Measurements from ENCODE around the gene TNFAIP8L2. TPM values are rescaled to one million over a fixed set of nuclear protein-coding genes. Genes with fewer than 3 reads are reported as not detected.
"Not testable (repeated sequence)": the region's sequence is repeated elsewhere in the genome, so short reads cannot be mapped to it uniquely, and the experiment has no call there.

Gene TNFAIP8L2
- total and polyA plus RNA-seq, 4 donors, result 3.4 to 31.8 (median 19.0) TPM

DNA sequence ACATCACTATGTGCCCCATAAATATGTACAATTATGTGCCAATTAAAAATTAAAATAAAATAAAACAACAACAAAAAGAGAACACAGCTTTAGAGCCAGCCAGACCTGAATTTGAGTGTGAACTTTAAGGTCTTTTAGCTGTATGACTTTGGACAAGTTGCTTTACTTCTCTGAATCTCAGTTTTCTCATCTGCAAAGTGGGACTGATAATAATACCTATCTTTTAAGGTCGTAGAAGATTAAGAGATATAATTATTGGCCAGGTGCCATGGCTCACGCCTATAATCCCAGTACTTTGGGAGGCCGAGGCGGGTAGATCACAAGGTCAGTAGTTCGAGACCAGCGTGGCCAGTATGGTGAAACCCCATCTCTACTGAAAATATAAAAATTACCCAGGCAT is 36.9 kb downstream of the TNFAIP8L2 start:
- 75 to 81% methylated on average over 6 of the region's 6 CpGs for WGBS, 2 donors
- TF ChIP-seq, protein P1, sequence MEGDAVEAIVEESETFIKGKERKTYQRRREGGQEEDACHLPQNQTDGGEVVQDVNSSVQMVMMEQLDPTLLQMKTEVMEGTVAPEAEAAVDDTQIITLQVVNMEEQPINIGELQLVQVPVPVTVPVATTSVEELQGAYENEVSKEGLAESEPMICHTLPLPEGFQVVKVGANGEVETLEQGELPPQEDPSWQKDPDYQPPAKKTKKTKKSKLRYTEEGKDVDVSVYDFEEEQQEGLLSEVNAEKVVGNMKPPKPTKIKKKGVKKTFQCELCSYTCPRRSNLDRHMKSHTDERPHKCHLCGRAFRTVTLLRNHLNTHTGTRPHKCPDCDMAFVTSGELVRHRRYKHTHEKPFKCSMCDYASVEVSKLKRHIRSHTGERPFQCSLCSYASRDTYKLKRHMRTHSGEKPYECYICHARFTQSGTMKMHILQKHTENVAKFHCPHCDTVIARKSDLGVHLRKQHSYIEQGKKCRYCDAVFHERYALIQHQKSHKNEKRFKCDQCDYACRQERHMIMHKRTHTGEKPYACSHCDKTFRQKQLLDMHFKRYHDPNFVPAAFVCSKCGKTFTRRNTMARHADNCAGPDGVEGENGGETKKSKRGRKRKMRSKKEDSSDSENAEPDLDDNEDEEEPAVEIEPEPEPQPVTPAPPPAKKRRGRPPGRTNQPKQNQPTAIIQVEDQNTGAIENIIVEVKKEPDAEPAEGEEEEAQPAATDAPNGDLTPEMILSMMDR (IDR thresholded peaks at IDR 0.05; ENCODE audit: control extremely low read depth, extremely low read depth), result no peak
- H3K36me3 ChIP-seq (ENCODE audit: control insufficient read depth in 4 of 4, insufficient read depth in 4 of 4, low read length in 4 of 4), result no peaks in the 10 kb centered on the region

DNA sequence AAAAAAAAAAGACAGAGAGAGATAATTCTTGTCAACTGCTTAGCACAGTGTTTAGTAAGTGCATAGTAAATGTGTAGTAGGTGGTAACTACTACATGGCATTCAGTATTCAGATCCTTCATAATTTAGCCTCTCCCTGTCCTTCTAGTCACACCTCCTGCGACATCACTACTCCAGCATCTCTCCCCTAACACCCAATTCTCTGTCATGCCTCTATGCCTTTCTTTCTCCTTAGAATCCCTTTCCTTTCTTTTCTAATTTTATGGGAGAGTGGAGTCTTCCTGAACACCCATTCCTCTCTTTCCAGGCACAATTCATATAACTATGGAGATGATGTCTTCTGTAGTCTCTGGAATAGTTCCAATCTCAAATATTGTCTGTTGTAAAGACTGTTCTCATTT is 37.4 kb downstream of the TNFAIP8L2 start:
- no peak overlapping the region for H3K9ac ChIP-seq (ENCODE audit: insufficient read depth in 1 of 2, low read length in 2 of 2)
- TF ChIP-seq, protein P1 (IDR thresholded peaks at IDR 0.05; ENCODE audit: control extremely low read depth, extremely low read depth), result no peak
- 81 to 89% methylated on average over 1 of the region's 1 CpG for WGBS, 2 donors
- H3K9me3 ChIP-seq (ENCODE audit: control insufficient read depth in 4 of 4, insufficient read depth in 3 of 4, low read length in 3 of 4), result no peaks in the 10 kb centered on the region
- no peak overlapping the region for H3K4me3 ChIP-seq
- H3K36me3 ChIP-seq (ENCODE audit: control insufficient read depth in 4 of 4, insufficient read depth in 4 of 4, low read length in 4 of 4), result peaks cover 0 to 3% (median 0%) of the 10 kb centered on the region in 4 donors
- H3K27ac ChIP-seq (ENCODE audit: low read depth in 1 of 2, low read length in 1 of 2), result no peak overlapping the region
- no peak for DNase-seq
- H3K4me1 ChIP-seq (ENCODE audit: control insufficient read depth in 5 of 5, insufficient read depth in 5 of 5, low read length in 5 of 5), result peaks cover 0 to 6% (median 4%) of the 10 kb centered on the region in 5 donors
- ATAC-seq (ENCODE audit: insufficient read depth, low FRiP score), result no peak
- no peaks in the 10 kb centered on the region for H3K27me3 ChIP-seq (ENCODE audit: control insufficient read depth in 3 of 3, insufficient read depth in 3 of 3, low read length in 2 of 3)

More for the DNA sequence above, 36.9 kb downstream of the TNFAIP8L2 start:
- peaks cover 3 to 11% (median 5%) of the 10 kb centered on the region in 5 donors for H3K4me1 ChIP-seq (ENCODE audit: control insufficient read depth in 5 of 5, insufficient read depth in 5 of 5, low read length in 5 of 5)
- H3K27me3 ChIP-seq (ENCODE audit: control insufficient read depth in 3 of 3, insufficient read depth in 3 of 3, low read length in 2 of 3), result no peaks in the 10 kb centered on the region
- no peaks in the 10 kb centered on the region for H3K9me3 ChIP-seq (ENCODE audit: control insufficient read depth in 4 of 4, insufficient read depth in 3 of 4, low read length in 3 of 4)
- no peak for DNase-seq
- H3K27ac ChIP-seq (ENCODE audit: low read depth in 1 of 2, low read length in 1 of 2), result no peak overlapping the region
- H3K9ac ChIP-seq (ENCODE audit: insufficient read depth in 1 of 2, low read length in 2 of 2), result no peak overlapping the region
- ATAC-seq (ENCODE audit: insufficient read depth, low FRiP score), result no peak
- no peak overlapping the region for H3K4me3 ChIP-seq

DNA sequence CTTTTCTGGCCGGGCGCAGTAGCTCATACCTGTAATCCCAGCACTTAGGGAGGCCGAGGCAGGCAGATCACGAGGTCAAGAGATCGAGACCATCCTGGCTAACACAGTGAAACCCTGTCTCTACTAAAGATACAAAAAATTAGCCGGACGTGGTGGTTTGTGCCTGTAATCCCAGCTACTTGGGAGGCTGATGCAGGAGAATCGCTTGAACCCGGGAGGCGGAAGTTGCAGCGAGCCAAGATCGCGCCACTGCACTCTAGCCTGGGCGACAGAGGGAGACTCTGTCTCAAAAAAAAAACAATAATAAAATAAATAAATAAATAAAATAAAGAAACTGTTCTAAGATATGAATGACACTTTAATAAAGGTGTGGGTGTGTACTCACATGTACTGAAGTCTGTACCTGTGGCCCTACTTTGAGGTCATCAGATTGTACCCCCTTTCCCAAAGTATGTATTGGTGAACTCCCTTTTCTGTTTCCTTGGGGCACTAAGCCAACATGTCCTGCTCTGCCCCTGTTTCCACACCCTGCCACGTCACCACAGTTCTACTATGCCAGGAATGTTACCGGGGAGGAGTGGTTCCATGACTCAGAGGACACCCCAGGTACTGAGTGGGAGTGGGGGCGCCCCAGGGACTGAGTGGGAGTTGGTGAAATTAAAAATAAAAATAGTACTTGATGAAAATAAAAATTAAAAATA is 38.6 kb downstream of the TNFAIP8L2 start:
- not testable (repeated sequence) for H3K9ac ChIP-seq (ENCODE audit: insufficient read depth in 1 of 2, low read length in 2 of 2); DNase-seq; H3K27ac ChIP-seq (ENCODE audit: low read depth in 1 of 2, low read length in 1 of 2); H3K9me3 ChIP-seq (ENCODE audit: control insufficient read depth in 4 of 4, insufficient read depth in 3 of 4, low read length in 3 of 4); H3K4me1 ChIP-seq (ENCODE audit: control insufficient read depth in 5 of 5, insufficient read depth in 5 of 5, low read length in 5 of 5); H3K4me3 ChIP-seq; ATAC-seq (ENCODE audit: insufficient read depth, low FRiP score); H3K27me3 ChIP-seq (ENCODE audit: control insufficient read depth in 3 of 3, insufficient read depth in 3 of 3, low read length in 2 of 3); H3K36me3 ChIP-seq (ENCODE audit: control insufficient read depth in 4 of 4, insufficient read depth in 4 of 4, low read length in 4 of 4)
- 66 to 77% methylated on average over 17 of the region's 17 CpGs for WGBS, 2 donors

DNA sequence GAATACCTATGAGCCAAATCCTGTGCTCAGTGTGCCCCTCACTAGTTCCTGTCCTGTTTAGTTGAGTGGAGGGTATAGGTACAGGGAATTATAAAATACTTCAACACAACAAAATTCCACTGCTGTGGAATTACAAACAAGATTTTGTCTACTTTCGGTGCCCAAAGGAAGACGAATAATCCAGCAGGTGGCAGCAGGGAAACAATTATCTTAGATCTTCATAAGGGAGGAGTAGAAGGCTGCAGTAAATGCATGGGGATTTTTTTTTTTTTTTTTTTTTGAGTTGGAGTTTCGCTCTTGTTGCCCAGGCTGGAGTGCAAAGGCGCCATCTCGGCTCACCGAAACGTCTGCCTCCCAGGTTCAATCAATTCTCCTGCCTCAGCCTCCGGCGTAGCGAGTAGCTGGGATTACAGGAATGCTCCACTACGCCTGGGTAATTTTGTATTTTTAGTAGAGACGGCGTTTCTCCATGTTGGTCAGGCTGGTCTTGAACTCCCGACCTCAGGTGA is 39.9 kb downstream of the TNFAIP8L2 start:
- Histone ChIP-seq H3K36me3 (ENCODE audit: control insufficient read depth in 4 of 4, insufficient read depth in 4 of 4, low read length in 4 of 4) (peaks cover 0 to 5% (median 0%) of the 10 kb centered on the region in 4 donors), H3K27ac (ENCODE audit: low read depth in 1 of 2, low read length in 1 of 2) (no peak overlapping the region), H3K4me3 (no peak overlapping the region), H3K9me3 (ENCODE audit: control insufficient read depth in 4 of 4, insufficient read depth in 3 of 4, low read length in 3 of 4) (no peaks in the 10 kb centered on the region), H3K4me1 (ENCODE audit: control insufficient read depth in 5 of 5, insufficient read depth in 5 of 5, low read length in 5 of 5) (peaks cover 0 to 11% (median 3%) of the 10 kb centered on the region in 5 donors), H3K9ac (ENCODE audit: insufficient read depth in 1 of 2, low read length in 2 of 2) (no peak overlapping the region), H3K27me3 (ENCODE audit: control insufficient read depth in 3 of 3, insufficient read depth in 3 of 3, low read length in 2 of 3) (no peaks in the 10 kb centered on the region)
- 33 to 41% methylated on average over 13 to 14 of the region's 14 CpGs for WGBS, 2 donors
- TF ChIP-seq, protein P1 (IDR thresholded peaks at IDR 0.05; ENCODE audit: control extremely low read depth, extremely low read depth), result peak; percentile 66
- DNase-seq, result peak; percentile 58 to 88 (median 88)
- ATAC-seq (ENCODE audit: insufficient read depth, low FRiP score), result no peak

All from lung (tissue), 12 donors.